A673 (cell line): Measurements from ENCODE around the gene DSE. TPM values are rescaled to one million over a fixed set of nuclear protein-coding genes. Genes with fewer than 3 reads are reported as not detected.

ENCODE experiments used
- BruUV-seq: library from RNA; stranded (reverse); fragments of 400-500 nt; replicated peaks from 2 replicates; lab custom pipeline; 2021; lab: Mats Ljungman, UMichigan
- CTCF ChIA-PET: fragments of 300-600 bp; sonication (Branson Sonifier 250); formaldehyde crosslinking; loops from one replicate; lab custom pipeline; 2022; ENCODE audit warnings: antibody characterized with exemption; lab: Charles Lee
- POLR2A ChIA-PET: fragments of 300-600 bp; sonication (Branson Sonifier 250); formaldehyde crosslinking; loops from one replicate; lab custom pipeline; 2022; ENCODE audit warnings: antibody characterized with exemption; ENCODE audit not compliant: low non-redundant PET; lab: Charles Lee
- DNase-seq: peaks from one replicate; pipeline ENCODE4 v3.0.0-alpha.2; 2015; ENCODE audit warnings: low spot score
- H3K27ac ChIP-seq: fragments of 200-600 bp; sonication (generic); 2 replicates; pipeline ENCODE4 v1.5.1; 2016; ENCODE audit warnings: mixed run types, low read depth, mild to moderate bottlenecking, mixed read lengths, antibody characterized with exemption, low read length; ENCODE audit not compliant: poor library complexity, severe bottlenecking
- H3K27me3 ChIP-seq: fragments of 200-600 bp; sonication (generic); replicated peaks from 2 replicates; pipeline ENCODE4 v1.6.1; 2017; ENCODE audit warnings: mixed run types, low read depth, mild to moderate bottlenecking, mixed read lengths, antibody characterized with exemption, low read length; ENCODE audit not compliant: insufficient read depth, poor library complexity
- H3K36me3 ChIP-seq: fragments of 200-600 bp; sonication (generic); 2 replicates; pipeline ENCODE4 v1.6.1; 2016; ENCODE audit warnings: mixed run types, mild to moderate bottlenecking, mixed read lengths, antibody characterized with exemption, low read length; ENCODE audit not compliant: insufficient read depth, poor library complexity, severe bottlenecking
- H3K4me1 ChIP-seq: fragments of 200-600 bp; sonication (generic); 2 replicates; pipeline ENCODE4 v1.6.1; 2017; ENCODE audit warnings: mixed run types, mild to moderate bottlenecking, mixed read lengths, antibody characterized with exemption, low read length; ENCODE audit not compliant: insufficient read depth, poor library complexity, severe bottlenecking
- H3K4me3 ChIP-seq: fragments of 200-600 bp; sonication (generic); 2 replicates; pipeline ENCODE4 v1.5.1; 2016; ENCODE audit warnings: low read depth, mixed run types, mild to moderate bottlenecking, mixed read lengths, low read length; ENCODE audit not compliant: poor library complexity, severe bottlenecking
- H3K9me3 ChIP-seq: fragments of 200-600 bp; sonication (generic); 2 replicates; pipeline ENCODE4 v1.6.1; 2016; ENCODE audit warnings: mixed run types, low read depth, mild to moderate bottlenecking, mixed read lengths, antibody characterized with exemption, low read length; ENCODE audit not compliant: poor library complexity, severe bottlenecking
- CTCF ChIP-seq: fragments of 300-800, 200-600 bp; sonication (generic); conservative IDR thresholded peaks from 2 replicates; pipeline ENCODE4 v1.5.1; 2017; ENCODE audit warnings: low read depth, mild to moderate bottlenecking, antibody characterized with exemption, low read length, moderate library complexity, mixed read lengths
- EZH2 ChIP-seq: fragments of 200-600 bp; sonication (generic); IDR thresholded peaks from 2 replicates; pipeline ENCODE4 v1.6.1; 2017; ENCODE audit warnings: borderline replicate concordance, low read depth, mild to moderate bottlenecking, mixed read lengths, antibody characterized with exemption, low read length; ENCODE audit not compliant: poor library complexity, severe bottlenecking
- intact Hi-C: fragments of 100-400 bp; cut with micrococcal nuclease; formaldehyde crosslinking; loops from one replicate; pipeline ENCODE4 v1.10.0; 2022; ENCODE audit not compliant: unreplicated experiment
- total RNA-seq: library from RNA; stranded (reverse); gene quantifications from 2 replicates; pipeline ENCODE4 v1.2.3, GENCODE V29; 2021

DSE gene
- total RNA-seq, 1 experiment from 2014 or later = 31.4 TPM

- TF ChIP-seq EZH2 (no peak), CTCF (no peak)
- H3K4me3 ChIP-seq = no peak overlapping the region
- no peaks in the 10 kb centered on the region for H3K4me1 ChIP-seq
- CTCF ChIA-PET = no interaction called here
- no peaks in the 10 kb centered on the region for H3K36me3 ChIP-seq
- DNase-seq = no peak
- no TSS peak for BruUV-seq
- no peaks in the 10 kb centered on the region for H3K27me3 ChIP-seq
- H3K27ac ChIP-seq = no peak overlapping the region
- intact Hi-C loops = no loop called here
- POLR2A ChIA-PET = no interaction called here
- H3K9me3 ChIP-seq = no peaks in the 10 kb centered on the region
Observed at GRCh38 chr6:116354236-116354635, 16.5 kb upstream of the DSE start.

GRCh38 chr6:116355796-116356195 lies 15.0 kb upstream of the DSE start:
- no peak for DNase-seq
- Histone ChIP-seq H3K36me3 (no peaks in the 10 kb centered on the region), H3K4me3 (no peak overlapping the region), H3K9me3 (no peaks in the 10 kb centered on the region), H3K4me1 (no peaks in the 10 kb centered on the region), H3K27me3 (no peaks in the 10 kb centered on the region), H3K27ac (no peak overlapping the region)
- POLR2A ChIA-PET = no interaction called here
- CTCF ChIA-PET = no interaction called here
- TF ChIP-seq EZH2 (no peak), CTCF (no peak)
- no TSS peak for BruUV-seq
- intact Hi-C loops = no loop called here

GRCh38 chr6:116359131-116359530 lies 11.6 kb upstream of the DSE start:
- DNase-seq = no peak
- no peaks in the 10 kb centered on the region for H3K9me3 ChIP-seq
- no TSS peak for BruUV-seq
- intact Hi-C loops = no loop called here
- H3K36me3 ChIP-seq = no peaks in the 10 kb centered on the region
- POLR2A ChIA-PET = no interaction called here
- CTCF ChIA-PET = no interaction called here
- no peak overlapping the region for H3K27ac ChIP-seq
- no peaks in the 10 kb centered on the region for H3K4me1 ChIP-seq
- no peaks in the 10 kb centered on the region for H3K27me3 ChIP-seq
- no peak overlapping the region for H3K4me3 ChIP-seq
- no peak for TF ChIP-seq EZH2
- no peak for TF ChIP-seq CTCF
